Spleen (tissue), 11 donors: ENCODE results near the gene MRO. TPM values are rescaled to one million over a fixed set of nuclear protein-coding genes. Genes with fewer than 3 reads are reported as not detected.

ENCODE experiments used
- DNase-seq: peaks from one replicate; pipeline ENCODE4 v3.0.0-alpha.2; 2020
- H3K27ac ChIP-seq, 8 donors: fragments of 200-600 bp; sonication (generic) in 7 of 8; 1 replicate in 4 of 8; 2 replicates in 4 of 8; pipeline versions ENCODE4 v1.5.0 to v1.8.0; 2016 to 2021; ENCODE audit warnings: inconsistent platforms in 4 of 8, mild to moderate bottlenecking in 4 of 8, moderate library complexity in 1 of 8
- H3K27me3 ChIP-seq, 7 donors: fragments of 200-600 bp; sonication (generic) in 6 of 7; replicated peaks in 1 of 7; 1 replicate in 4 of 7; 2 replicates in 3 of 7; pipeline versions ENCODE4 v1.5.0 to v1.8.0; 2016 to 2021; ENCODE audit warnings: inconsistent platforms in 3 of 7, mild to moderate bottlenecking in 1 of 7
- H3K36me3 ChIP-seq, 6 donors: fragments of 200-600 bp; sonication (generic) in 5 of 6; 1 replicate in 4 of 6; 2 replicates in 2 of 6; pipeline versions ENCODE4 v1.5.0 to v1.8.0; 2016 to 2021; ENCODE audit warnings: inconsistent platforms in 2 of 6
- H3K4me1 ChIP-seq, 6 donors: fragments of 200-600 bp; sonication (generic) in 5 of 6; 1 replicate in 3 of 6; 2 replicates in 3 of 6; pipeline versions ENCODE4 v1.5.0 to v1.8.0; 2016 to 2021; ENCODE audit warnings: inconsistent platforms in 3 of 6
- H3K4me3 ChIP-seq, 8 donors: fragments of 200-600 bp; sonication (generic) in 7 of 8; 1 replicate in 4 of 8; 2 replicates in 4 of 8; pipeline versions ENCODE4 v1.5.0 to v1.8.0; 2016 to 2021; ENCODE audit warnings: inconsistent platforms in 4 of 8, mild to moderate bottlenecking in 4 of 8, moderate library complexity in 2 of 8
- H3K9me3 ChIP-seq, 8 donors: fragments of 200-600 bp; sonication (generic) in 7 of 8; 1 replicate in 4 of 8; 2 replicates in 4 of 8; pipeline versions ENCODE4 v1.5.0 to v1.8.0; 2016 to 2021; ENCODE audit warnings: inconsistent platforms in 4 of 8
- CTCF ChIP-seq, 11 experiments: fragments of 200-600 bp in 7 of 11; fragments of 450-650 bp in 4 of 11; sonication (generic) in 4 of 11; IDR thresholded peaks in 8 of 11; conservative IDR thresholded peaks in 3 of 11; 1 replicate in 7 of 11; 2 replicates in 4 of 11; pipeline versions ENCODE4 v1.4.0 to v1.8.0; 2016 to 2021; ENCODE audit warnings: antibody characterized with exemption in 11 of 11, inconsistent platforms in 4 of 11, mild to moderate bottlenecking in 1 of 11
- POLR2A ChIP-seq, 3 donors: fragments of 450-650 bp; IDR thresholded peaks; one replicate each; pipeline ENCODE4 v1.5.1; 2017; ENCODE audit warnings: antibody characterized with exemption in 3 of 3, mild to moderate bottlenecking in 1 of 3
- POLR2AphosphoS5 ChIP-seq, 3 donors: sonication (generic); formaldehyde crosslinking; IDR thresholded peaks; one replicate each; pipeline ENCODE4 v1.5.1; 2017; ENCODE audit warnings: antibody characterized with exemption in 3 of 3
- WGBS, 5 donors: extraction: QIAGEN DNeasy Blood & Tissue Kit in 3 of 5; methylation state at CpG; one replicate each; pipeline versions ENCODE4 v1.1.5 to v1.1.7; 2013 to 2018; 5-methylcytosine and 5-hydroxymethylcytosine counted together
- intact Hi-C: fragments of 100-400 bp; cut with DNase I; formaldehyde crosslinking; loops from one replicate; pipeline ENCODE4 v1.15.0; 2023; ENCODE audit warnings: low total_unique reads
- polyA plus RNA-seq, 3 donors: library from polyadenylated mRNA; stranded (reverse); fragments of 200-250 nt; gene quantifications; one replicate each; pipeline ENCODE4 v1.2.1, GENCODE V29; 2013
- total RNA-seq, 7 donors: library from RNA; depleted of rRNA in 3 of 7; stranded (reverse); fragments of >200 nt in 3 of 7; fragmentation: NEBNext Ultra II Directional in 4 of 7; extraction: Animal tissue kit (Norgen Biotek cat#: 25700) in 4 of 7; gene quantifications; one replicate each; pipeline versions ENCODE4 v1.1.0 to v1.2.1, GENCODE V29; 2016 to 2021
- donor health status: healthy with polysubstance abuse.
- donor health status: DM: no; HTN: no; CAD: no; lungs with moderate emphysema.
- donor health status: DM: no; HTN: no; CAD: no.
- donor health status: Bipolar disorder and iron deficiency.
- donor health status: healthy.
- donor health status: DM: no; HTN: no; CAD: no.
- donor health status: DM: yes; HTN: yes; CAD: no.

The MRO gene
- total and polyA plus RNA-seq, 10 donors = 0.48 to 8.1 (median 4.1) TPM

- intact Hi-C loops = no loop called here
- Histone ChIP-seq H3K4me3 (no peak overlapping the region), H3K36me3 (no peaks in the 10 kb centered on the region), H3K4me1 (peaks cover 3 to 20% (median 5%) of the 10 kb centered on the region in 6 donors), H3K27ac (no peak overlapping the region), H3K27me3 (no peaks in the 10 kb centered on the region), H3K9me3 (no peaks in the 10 kb centered on the region)
- no peak for DNase-seq
- WGBS, 5 donors = 85 to 94% (median 89%) methylated on average over 5 of the region's 5 CpGs
- TF ChIP-seq CTCF (IDR thresholded peaks at IDR 0.05 in 8 of 11, conservative IDR thresholded peaks at IDR 0.05 in 3 of 11) (no peak), POLR2A (IDR thresholded peaks at IDR 0.05) (no peak), POLR2AphosphoS5 (IDR thresholded peaks at IDR 0.05) (no peak)
Observed at GRCh38 chr18:50826027-50826426, 6.2 kb upstream of the MRO start.

GRCh38 chr18:50825621-50826020 is 5.8 kb upstream of the MRO start:
- intact Hi-C loops = no loop called here
- H3K4me1 ChIP-seq = peaks cover 7 to 24% (median 9%) of the 10 kb centered on the region in 6 donors
- H3K36me3 ChIP-seq = no peaks in the 10 kb centered on the region
- no peak overlapping the region for H3K4me3 ChIP-seq
- WGBS, 5 donors = 92 to 98% (median 96%) methylated on average over 2 of the region's 2 CpGs
- H3K27me3 ChIP-seq = no peaks in the 10 kb centered on the region
- H3K9me3 ChIP-seq = no peaks in the 10 kb centered on the region
- no peak for DNase-seq
- no peak overlapping the region for H3K27ac ChIP-seq
- TF ChIP-seq POLR2AphosphoS5 (IDR thresholded peaks at IDR 0.05) (no peak), CTCF (IDR thresholded peaks at IDR 0.05 in 8 of 11, conservative IDR thresholded peaks at IDR 0.05 in 3 of 11) (no peak), POLR2A (IDR thresholded peaks at IDR 0.05) (no peak)

GRCh38 chr18:50822756-50823155 is 2.9 kb upstream of the MRO start:
- Histone ChIP-seq H3K4me1 (peaks cover 18 to 42% (median 25%) of the 10 kb centered on the region in 6 donors), H3K4me3 (no peak overlapping the region), H3K27me3 (peaks cover 0 to 9% (median 0%) of the 10 kb centered on the region in 7 donors), H3K9me3 (no peaks in the 10 kb centered on the region), H3K36me3 (no peaks in the 10 kb centered on the region), H3K27ac (no peak overlapping the region)
- WGBS, 5 donors = 93 to 98% (median 95%) methylated on average over 10 of the region's 10 CpGs
- intact Hi-C loops = loop anchor here (5.0 kb wide), 1 partner anchor 230 kb away; no protein-coding TSS in a partner anchor
- TF ChIP-seq POLR2AphosphoS5 (IDR thresholded peaks at IDR 0.05) = no peak
- no peak for TF ChIP-seq CTCF (IDR thresholded peaks at IDR 0.05 in 8 of 11, conservative IDR thresholded peaks at IDR 0.05 in 3 of 11)
- TF ChIP-seq POLR2A (IDR thresholded peaks at IDR 0.05) = no peak
- DNase-seq = no peak

- Histone ChIP-seq H3K4me3 (peak overlapping the region in 1 of 8 donors; percentile 27), H3K36me3 (no peaks in the 10 kb centered on the region), H3K4me1 (peaks cover 20 to 59% (median 31%) of the 10 kb centered on the region in 6 donors), H3K27me3 (peaks cover 0 to 9% (median 0%) of the 10 kb centered on the region in 7 donors), H3K9me3 (no peaks in the 10 kb centered on the region), H3K27ac (peak overlapping the region in 7 of 8 donors; percentile 63 to 81 (median 74))
- WGBS, 5 donors = 58 to 65% (median 61%) methylated on average over 5 of the region's 5 CpGs
- DNase-seq = no peak
- intact Hi-C loops = loop anchor here (5.0 kb wide), 1 partner anchor 231 kb away; no protein-coding TSS in a partner anchor
- TF ChIP-seq POLR2A (IDR thresholded peaks at IDR 0.05) (no peak), CTCF (IDR thresholded peaks at IDR 0.05 in 8 of 11, conservative IDR thresholded peaks at IDR 0.05 in 3 of 11) (no peak), POLR2AphosphoS5 (IDR thresholded peaks at IDR 0.05) (no peak)
Observed at GRCh38 chr18:50820901-50821520, 1.2 kb upstream of the MRO start.
